ENCODE measurements around the gene ZNF732.

GRCh38 chr4:271492-272103, 33.7 kb downstream of the ZNF732 start:
- TF ChIP-seq CTCF (IDR thresholded peaks at IDR 0.05) (no peak), POLR2A (IDR thresholded peaks at IDR 0.05) (no peak)

Measured in uterus (tissue), 2 donors.